GM04503 (cell line): ENCODE data around the gene ITPR3.
A peak's percentile ranks its signal among the peaks of the same experiment; 100 is the strongest.

ENCODE experiments used
- DNase-seq: peaks from one replicate; pipeline ENCODE4 v3.0.0-alpha.2; 2012; ENCODE audit warnings: low read depth

Gene ITPR3

DNA sequence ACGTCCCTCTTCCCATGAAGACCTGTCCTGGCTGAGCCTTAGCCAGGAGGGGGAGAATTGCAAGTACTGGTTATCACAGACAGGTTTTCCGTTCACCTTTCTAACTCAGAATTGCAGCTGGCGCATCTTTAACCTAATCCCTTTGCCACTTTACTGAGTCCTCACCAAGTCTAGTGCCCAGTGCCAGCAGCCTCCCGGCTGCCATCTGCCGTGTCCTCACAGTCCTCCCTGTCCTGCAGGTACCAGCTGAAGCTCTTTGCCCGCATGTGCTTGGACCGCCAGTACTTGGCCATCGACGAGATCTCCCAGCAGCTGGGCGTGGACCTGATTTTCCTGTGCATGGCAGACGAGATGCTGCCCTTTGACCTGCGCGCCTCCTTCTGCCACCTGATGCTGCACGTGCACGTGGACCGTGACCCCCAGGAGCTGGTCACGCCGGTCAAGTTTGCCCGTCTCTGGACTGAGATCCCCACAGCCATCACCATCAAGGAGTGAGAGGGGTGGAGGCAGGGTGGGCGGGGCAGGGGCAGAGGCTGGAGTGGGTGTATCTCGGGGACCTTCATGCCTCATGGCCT lies 49.1 kb downstream of the ITPR3 start:
- DNase-seq: no peak

- DNase-seq: no peak
Observed at GRCh38 chr6:33670971-33671743, 50.0 kb downstream of the ITPR3 start.

GRCh38 chr6:33671744-33672072 lies 50.6 kb downstream of the ITPR3 start:
- DNase-seq: no peak

- DNase-seq: peak; percentile 84
Observed at GRCh38 chr6:33672808-33673207, 51.7 kb downstream of the ITPR3 start.

DNA sequence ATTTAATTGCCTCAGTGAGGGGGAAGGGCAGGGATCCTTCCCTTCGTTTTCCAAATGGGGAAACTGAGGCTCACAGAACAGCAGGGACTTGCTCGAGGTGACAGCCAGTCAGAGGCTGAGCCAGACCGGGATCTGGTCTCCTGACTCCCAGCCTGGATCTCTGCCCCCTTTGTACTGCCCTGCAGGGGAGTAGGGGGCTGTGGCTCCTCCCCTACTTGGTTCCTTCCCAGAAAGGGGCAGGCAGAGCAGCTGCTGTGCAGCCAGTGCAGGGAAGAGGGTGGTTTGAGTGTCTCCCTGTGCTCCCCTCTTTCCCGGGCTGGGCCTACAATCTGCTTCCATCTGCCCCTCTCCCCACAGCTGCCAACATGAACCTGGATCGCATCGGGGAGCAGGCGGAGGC lies 52.7 kb downstream of the ITPR3 start:
- no peak for DNase-seq

GRCh38 chr6:33675968-33676367 lies 54.8 kb downstream of the ITPR3 start:
- DNase-seq: no peak

DNA sequence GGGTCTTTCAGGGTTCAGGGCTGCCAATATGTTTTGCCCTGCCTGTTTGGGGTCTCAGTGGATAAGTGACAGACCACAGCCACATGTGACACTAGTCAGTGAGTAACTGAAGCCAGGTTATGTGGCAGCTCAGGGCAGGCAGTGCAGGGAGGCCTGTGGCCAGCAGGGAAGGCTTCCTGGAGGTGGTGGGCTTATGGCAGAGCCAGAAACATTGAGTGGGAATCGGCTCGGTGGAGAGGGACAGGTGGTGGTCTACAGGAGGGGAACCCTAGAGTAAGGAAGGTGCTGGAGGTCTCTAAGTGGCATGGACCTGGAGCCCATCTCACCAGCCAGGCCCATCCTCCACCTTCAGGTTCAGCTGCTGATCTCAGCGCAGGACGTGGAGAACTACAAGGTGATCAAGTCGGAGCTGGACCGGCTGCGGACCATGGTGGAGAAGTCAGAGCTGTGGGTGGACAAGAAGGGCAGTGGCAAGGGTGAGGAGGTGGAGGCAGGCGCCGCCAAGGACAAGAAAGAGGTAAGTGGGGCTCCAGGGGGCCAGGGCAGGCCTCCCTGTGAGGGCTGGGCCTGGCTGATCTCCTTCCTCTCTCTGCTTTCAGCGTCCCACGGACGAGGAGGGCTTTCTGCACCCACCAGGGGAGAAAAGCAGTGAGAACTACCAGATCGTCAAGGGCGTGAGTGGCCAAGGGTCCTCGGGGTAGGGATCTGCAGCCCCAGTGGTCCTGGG lies 55.5 kb downstream of the ITPR3 start:
- DNase-seq: no peak

- peak; percentile 47 for DNase-seq
Observed at GRCh38 chr6:33677143-33677660, 56.1 kb downstream of the ITPR3 start.

DNA sequence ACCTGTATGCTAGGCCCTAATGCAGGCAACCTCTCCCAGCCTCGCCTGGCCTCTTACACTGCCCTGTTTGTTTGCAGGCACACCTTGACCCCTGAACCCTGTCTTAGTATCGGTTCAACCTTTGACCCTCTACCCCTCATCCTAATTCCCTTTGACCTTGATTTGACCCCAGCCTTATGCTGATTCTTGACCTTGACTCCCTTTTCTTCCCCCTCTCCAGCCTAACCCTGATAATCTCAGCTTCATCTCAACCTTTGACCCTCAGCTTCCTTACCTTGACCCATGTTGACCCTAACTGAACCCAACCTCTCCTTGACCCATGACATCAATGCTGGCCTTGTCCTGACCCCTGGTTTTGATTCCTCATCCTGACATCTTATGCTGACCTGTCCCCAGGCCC lies 56.6 kb downstream of the ITPR3 start:
- DNase-seq: no peak

GRCh38 chr6:33678233-33678931 lies 57.3 kb downstream of the ITPR3 start:
- DNase-seq: no peak

DNA sequence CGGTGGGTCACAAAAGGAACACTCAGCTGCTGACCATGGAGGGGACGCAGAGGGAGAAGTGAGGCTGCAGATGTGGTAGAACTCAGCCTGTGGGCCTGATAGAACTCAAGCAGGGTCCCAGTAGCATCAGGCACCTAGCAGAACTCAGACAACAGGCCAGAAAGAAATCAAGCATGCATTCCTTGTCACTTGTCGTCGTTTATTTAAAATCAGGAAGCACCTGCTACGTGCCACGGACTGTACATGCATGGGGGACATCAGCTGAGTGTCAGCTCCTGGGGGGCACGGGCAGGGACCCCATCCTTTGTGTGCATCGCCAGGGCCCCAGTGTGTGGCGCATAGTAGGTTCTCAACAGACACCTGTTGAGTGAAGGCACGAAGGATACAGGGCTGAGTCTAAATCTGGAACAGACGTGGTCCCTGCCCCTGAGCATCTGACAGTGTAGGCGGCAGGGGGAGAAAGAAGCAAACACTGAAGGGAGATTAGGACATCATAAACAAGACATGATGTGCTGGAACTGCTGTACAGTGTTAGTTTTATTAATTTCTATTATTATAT lies 57.9 kb downstream of the ITPR3 start:
- no peak for DNase-seq

GRCh38 chr6:33679761-33680160 lies 58.6 kb downstream of the ITPR3 start:
- DNase-seq: no peak

- DNase-seq: no peak
Observed at GRCh38 chr6:33682341-33682740, 61.2 kb downstream of the ITPR3 start.

GRCh38 chr6:33683051-33683571 lies 62.0 kb downstream of the ITPR3 start:
- DNase-seq: no peak

GRCh38 chr6:33683576-33684427 lies 62.7 kb downstream of the ITPR3 start:
- DNase-seq: no peak

GRCh38 chr6:33684428-33684896 lies 63.3 kb downstream of the ITPR3 start:
- DNase-seq: no peak

DNA sequence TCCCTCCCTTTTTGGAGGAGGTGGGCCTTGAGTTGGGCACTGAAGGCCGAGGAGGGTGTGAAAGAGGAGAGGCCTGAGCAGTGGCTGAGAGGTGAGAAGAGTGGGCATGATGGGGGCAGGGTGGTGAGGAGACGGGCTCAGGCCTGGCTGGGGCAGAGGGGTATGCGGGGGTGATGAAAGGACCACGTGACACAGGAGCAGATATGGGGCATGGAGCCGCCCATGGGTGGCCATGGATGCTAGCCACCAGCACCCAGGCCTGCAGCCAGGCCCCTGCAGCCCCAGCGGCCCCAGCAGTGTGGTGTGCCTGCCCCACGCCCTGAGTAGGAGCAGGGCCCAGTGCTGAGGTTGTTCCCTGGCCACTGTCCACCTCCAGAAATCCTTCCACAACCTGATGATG lies 63.9 kb downstream of the ITPR3 start:
- DNase-seq: no peak

- DNase-seq: no peak
Observed at GRCh38 chr6:33685411-33686224, 64.5 kb downstream of the ITPR3 start.

GRCh38 chr6:33686225-33686924 lies 65.3 kb downstream of the ITPR3 start:
- DNase-seq: no peak
